ENCODE results near the gene STK32C.

The STK32C gene

GRCh38 chr10:132293813-132294520 is 13.8 kb downstream of the STK32C start:
- TF ChIP-seq ZFX (IDR thresholded peaks at IDR 0.05; ENCODE audit: borderline replicate concordance) (no peak), CTCF (IDR thresholded peaks at IDR 0.05) (no peak)
- H3K27ac ChIP-seq, result no peak overlapping the region

GRCh38 chr10:132293201-132293812 is 14.4 kb downstream of the STK32C start:
- no peak for TF ChIP-seq CTCF (IDR thresholded peaks at IDR 0.05)
- TF ChIP-seq ZFX (IDR thresholded peaks at IDR 0.05; ENCODE audit: borderline replicate concordance), result no peak
- H3K27ac ChIP-seq, result no peak overlapping the region

- no peak overlapping the region for H3K27ac ChIP-seq
- TF ChIP-seq CTCF (IDR thresholded peaks at IDR 0.05) (no peak), ZFX (IDR thresholded peaks at IDR 0.05; ENCODE audit: borderline replicate concordance) (no peak)
Observed at GRCh38 chr10:132292287-132293200, 15.2 kb downstream of the STK32C start.

- H3K27ac ChIP-seq, result no peak overlapping the region
- no peak for TF ChIP-seq CTCF (IDR thresholded peaks at IDR 0.05)
- TF ChIP-seq ZFX (IDR thresholded peaks at IDR 0.05; ENCODE audit: borderline replicate concordance), result no peak
Observed at GRCh38 chr10:132291826-132292225, 15.9 kb downstream of the STK32C start.

GRCh38 chr10:132290631-132291030 is 17.1 kb downstream of the STK32C start:
- TF ChIP-seq CTCF (IDR thresholded peaks at IDR 0.05) (no peak), ZFX (IDR thresholded peaks at IDR 0.05; ENCODE audit: borderline replicate concordance) (no peak)

GRCh38 chr10:132289439-132289838 is 18.3 kb downstream of the STK32C start:
- no peak for TF ChIP-seq ZFX (IDR thresholded peaks at IDR 0.05; ENCODE audit: borderline replicate concordance)
- TF ChIP-seq CTCF (IDR thresholded peaks at IDR 0.05), result no peak
- H3K27ac ChIP-seq, result no peak overlapping the region

More at GRCh38 chr10:132290631-132291030, 17.1 kb downstream of the STK32C start:
- H3K27ac ChIP-seq, result no peak overlapping the region

All from 22Rv1 (cell line).